K562 (cell line): Measurements from ENCODE around the gene NRGN. TPM values are rescaled to one million over a fixed set of nuclear protein-coding genes. Genes with fewer than 3 reads are reported as not detected.

ENCODE experiments used
- ATAC-seq: fragments of 200-7000 bp; cut with Tn5 transposase; 3 replicates; pipeline ENCODE4 v1.9.1; 2020; ENCODE audit warnings: moderate library complexity
- BruUV-seq: library from RNA; stranded (reverse); fragments of 400-500 nt; replicated peaks from 2 replicates; lab custom pipeline; 2021; lab: Mats Ljungman, UMichigan
- CTCF ChIA-PET: fragments of 300-600 bp; formaldehyde crosslinking; extraction: SDS; loops from one replicate; lab custom pipeline; 2021; ENCODE audit warnings: low intra/inter-chr PET ratio; lab: Yijun Ruan, JAX
- POLR2A ChIA-PET: fragments of 300-600, 350-650 bp; sonication (Branson Sonifier 250); formaldehyde crosslinking; extraction: SDS; loops from one replicate; lab custom pipeline; 2021; ENCODE audit warnings: antibody characterized with exemption, inconsistent platforms; lab: Yijun Ruan, JAX
- DNase-seq, 4 experiments: peaks; one replicate each; pipeline versions ENCODE4 v3.0.0 to v3.0.0-alpha.2; 2011 to 2018; ENCODE audit warnings: low spot score in 3 of 4, mixed read lengths in 3 of 4; ENCODE audit errors: extremely low read depth in 1 of 4
- FAIRE-seq: peaks from 2 replicates; lab custom pipeline; 2011; peaks lifted over from hg19 to GRCh38; lab: Jason Lieb, UNC
- H2AFZ ChIP-seq: 2 replicates; pipeline ENCODE4 v1.6.0; 2011; ENCODE audit warnings: low read depth, low read length, control low read depth, inconsistent platforms
- H3K27ac ChIP-seq: fragments of 200-600 bp; 3 replicates; pipeline ENCODE4 v1.8.0; 2011; ENCODE audit warnings: low read depth, mild to moderate bottlenecking, control low read depth, inconsistent platforms, low read length, moderate library complexity, mixed read lengths; ENCODE audit errors: extremely low read depth
- H3K27me3 ChIP-seq, 2 experiments: fragments of 300-600 bp in 1 of 2; 2 replicates in 1 of 2; 3 replicates in 1 of 2; pipeline versions ENCODE4 v1.6.0 to v1.8.0; 2011; ENCODE audit warnings: inconsistent platforms in 2 of 2, low read length in 2 of 2, mild to moderate bottlenecking in 1 of 2, mixed read lengths in 1 of 2, moderate library complexity in 1 of 2; ENCODE audit not compliant: control insufficient read depth in 2 of 2, insufficient read depth in 2 of 2
- H3K36me3 ChIP-seq: fragments of 300-600 bp; 3 replicates; pipeline ENCODE4 v1.8.0; 2011; ENCODE audit warnings: mild to moderate bottlenecking, low read length, inconsistent platforms; ENCODE audit not compliant: control insufficient read depth, insufficient read depth
- H3K4me1 ChIP-seq, 2 experiments: fragments of 200-600 bp in 1 of 2; replicated peaks in 1 of 2; 2 replicates in 1 of 2; 3 replicates in 1 of 2; pipeline versions ENCODE4 v1.5.1 to v1.8.0; 2011; ENCODE audit warnings: inconsistent platforms in 2 of 2, low read length in 2 of 2, mild to moderate bottlenecking in 1 of 2, mixed read lengths in 1 of 2, moderate library complexity in 1 of 2; ENCODE audit not compliant: control insufficient read depth in 2 of 2, insufficient read depth in 2 of 2
- H3K4me2 ChIP-seq: 2 replicates; pipeline ENCODE4 v1.6.1; 2011; ENCODE audit warnings: low read length, control low read depth, inconsistent platforms, mixed read lengths; ENCODE audit not compliant: insufficient read depth
- H3K4me3 ChIP-seq: fragments of 200-600 bp; sonication (generic), shearing (Covaris generic); 2 replicates; pipeline ENCODE4 v1.5.1; 2016; ENCODE audit warnings: control low read depth, inconsistent platforms
- H3K79me2 ChIP-seq: fragments of 200-600 bp; 3 replicates; pipeline ENCODE4 v1.8.0; 2011; ENCODE audit warnings: low read length, inconsistent platforms; ENCODE audit not compliant: control insufficient read depth, insufficient read depth
- H3K9ac ChIP-seq, 2 experiments: 2 replicates each; pipeline versions ENCODE4 v1.6.0 to v1.6.1; 2011; ENCODE audit warnings: low read depth in 2 of 2, low read length in 2 of 2, control low read depth in 1 of 2, inconsistent platforms in 1 of 2, mild to moderate bottlenecking in 1 of 2, mixed read lengths in 1 of 2; ENCODE audit not compliant: insufficient read depth in 1 of 2
- H3K9me1 ChIP-seq: one replicate; pipeline ENCODE4 v1.6.0; 2011; ENCODE audit warnings: inconsistent platforms, mild to moderate bottlenecking, low read length, moderate library complexity; ENCODE audit not compliant: control insufficient read depth, insufficient read depth
- H3K9me3 ChIP-seq: replicated peaks from 2 replicates; pipeline ENCODE4 v1.5.1; 2011; ENCODE audit warnings: low read depth, low read length, inconsistent platforms; ENCODE audit not compliant: control insufficient read depth, insufficient read depth
- H4K20me1 ChIP-seq: replicated peaks from 2 replicates; pipeline ENCODE4 v1.6.1; 2011; ENCODE audit warnings: low read length, inconsistent platforms, mixed read lengths; ENCODE audit not compliant: control insufficient read depth, insufficient read depth
- FOXA1 ChIP-seq: fragments of 450-650 bp; IDR thresholded peaks from 2 replicates; pipeline ENCODE4 v1.6.1; 2016; ENCODE audit warnings: mild to moderate bottlenecking, borderline replicate concordance
- HNRNPUL1 ChIP-seq: fragments of 200-400 bp; formaldehyde crosslinking; IDR thresholded peaks from 2 replicates; pipeline ENCODE4 v1.6.1; 2017; ENCODE audit warnings: low read length
- IFI16 ChIP-seq: fragments of 250-450 bp; sonication (Bioruptor Pico); IDR thresholded peaks from 2 replicates; pipeline ENCODE4 v2.1.2; 2022; ENCODE audit warnings: mild to moderate bottlenecking, inconsistent platforms
- LEF1 ChIP-seq: fragments of 450-650 bp; IDR thresholded peaks from 2 replicates; pipeline ENCODE4 v1.6.1; 2016; ENCODE audit warnings: mild to moderate bottlenecking
- MED1 ChIP-seq: sonication (generic); formaldehyde crosslinking; IDR thresholded peaks from 2 replicates; pipeline ENCODE4 v1.8.1; 2023; ENCODE audit warnings: missing genetic modification reagents, borderline replicate concordance
- MITF ChIP-seq: IDR thresholded peaks from 2 replicates; pipeline ENCODE4 v1.6.1; 2014; ENCODE audit warnings: antibody characterized with exemption
- NCOA4 ChIP-seq: fragments of 450-650 bp; IDR thresholded peaks from 2 replicates; pipeline ENCODE4 v1.6.1; 2018; ENCODE audit warnings: mild to moderate bottlenecking; ENCODE audit not compliant: partially characterized antibody
- NFE2L1 ChIP-seq: fragments of 450-650 bp; IDR thresholded peaks from 2 replicates; pipeline ENCODE4 v1.6.1; 2016; ENCODE audit warnings: missing genetic modification characterization, low read depth, mild to moderate bottlenecking, missing compliant biosample characterization, moderate library complexity, borderline replicate concordance
- SETDB1 ChIP-seq: IDR thresholded peaks from one replicate; pipeline ENCODE4 v1.6.1; 2012; ENCODE audit warnings: low read length, control low read depth, inconsistent platforms
- SRSF9 ChIP-seq: fragments of 200-400 bp; formaldehyde crosslinking; IDR thresholded peaks from 2 replicates; pipeline ENCODE4 v1.6.1; 2017; ENCODE audit warnings: low read depth, low read length, borderline replicate concordance
- TAL1 ChIP-seq: fragments of 450-650 bp; IDR thresholded peaks from 2 replicates; pipeline ENCODE4 v1.6.1; 2016; ENCODE audit warnings: mild to moderate bottlenecking
- TEAD2 ChIP-seq: fragments of 450-650 bp; IDR thresholded peaks from 2 replicates; pipeline ENCODE4 v1.6.1; 2016; ENCODE audit warnings: missing genetic modification characterization, control low read depth, missing compliant biosample characterization
- THRAP3 ChIP-seq: fragments of 450-650 bp; IDR thresholded peaks from 2 replicates; pipeline ENCODE4 v1.6.1; 2016; ENCODE audit warnings: mild to moderate bottlenecking, inconsistent platforms, borderline replicate concordance
- WHSC1 ChIP-seq: IDR thresholded peaks from one replicate; pipeline ENCODE4 v1.6.1; 2012; ENCODE audit warnings: low read length, control low read depth, inconsistent platforms
- ZFP1 ChIP-seq: fragments of 450-650 bp; formaldehyde crosslinking; IDR thresholded peaks from 2 replicates; pipeline ENCODE4 v1.4.0; 2020; ENCODE audit warnings: mild to moderate bottlenecking, mixed read lengths
- ZNF316 ChIP-seq: fragments of 450-650 bp; IDR thresholded peaks from 2 replicates; pipeline ENCODE4 v1.6.1; 2016
- WGBS: fragments of 100-300 bp; shearing (Covaris generic); methylation state at CpG from one replicate; pipeline ENCODE4 v1.1.6; 2016; ENCODE audit warnings: low coverage, mixed read lengths; ENCODE audit not compliant: insufficient coverage; ENCODE audit errors: missing lambda C conversion rate; 5-methylcytosine and 5-hydroxymethylcytosine counted together
- in situ Hi-C: fragments of 300-500 bp; cut with MboI; formaldehyde crosslinking; loops from 4 replicates; pipeline ENCODE4 v1.15.0; 2018; ENCODE audit warnings: inconsistent platforms, mixed read lengths
- intact Hi-C: fragments of 100-400 bp; cut with micrococcal nuclease; formaldehyde crosslinking; loops from 2 replicates; pipeline ENCODE4 v1.14.2; 2022
- polyA plus RNA-seq, 8 experiments: library from polyadenylated mRNA; depleted of rRNA in 4 of 8; stranded (reverse) in 5 of 8; unstranded in 3 of 8; fragments of >200 nt; fragmentation: Nextera tagmentation in 2 of 8; fragmentation: Illumina TruSeq in 1 of 8; extraction: Ambion mirVana in 2 of 8; extraction: Trizol in 1 of 8; gene quantifications; 2 replicates each; pipeline versions ENCODE4 v1.2.1 to v1.2.3, GENCODE V29; 2011 to 2014; ENCODE audit warnings: inconsistent platforms in 1 of 8, missing spikeins in 1 of 8
- total RNA-seq, 7 experiments: library from RNA; depleted of rRNA in 6 of 7; stranded (reverse); fragments of >200 nt in 6 of 7; fragmentation: Illumina TruSeq in 2 of 7; extraction: Trizol in 2 of 7; gene quantifications; 2 replicates each; pipeline versions ENCODE4 v1.2.1 to v1.2.3, GENCODE V29; 2011 to 2021; ENCODE audit warnings: low replicate concordance in 1 of 7

Gene NRGN
- total and polyA plus RNA-seq, 9 of the 15 experiments (the other 6 are each of a cell fraction or from before 2014, with no cell fraction given) = 0.29 to 7.8 (median 3.5) TPM; not detected in 2

GRCh38 chr11:124747406-124748099, 7.8 kb downstream of the NRGN start:
- intact Hi-C loops = no loop called here
- CTCF ChIA-PET = no interaction called here
- Histone ChIP-seq H3K27ac (no peak overlapping the region), H3K79me2 (no peaks in the 10 kb centered on the region), H2AFZ (peak overlapping the region; percentile 74; the same call in 1 of the 2 replicates), H3K36me3 (no peaks in the 10 kb centered on the region), H3K4me3 (no peak overlapping the region), H4K20me1 (0 out of 2 replicates have a peak, but pooled peaks cover 2% of the 10 kb centered on the region), H3K9me3 (no peaks in the 10 kb centered on the region), H3K9ac (no peak overlapping the region), H3K27me3 (peaks cover 15 to 58% of the 10 kb centered on the region in 2 experiments; a peak in 4 of 5 replicates), H3K4me2 (peak overlapping the region; percentile 18; the same call in 1 of the 2 replicates), H3K4me1 (peaks cover 7 to 21% of the 10 kb centered on the region in 2 experiments; a peak in 4 of 5 replicates), H3K9me1 (no peaks in the 10 kb centered on the region)
- ATAC-seq = no peak
- TF ChIP-seq WHSC1 (no peak), MED1 (CRISPR knock-in tag) (no peak), NFE2L1 (tag) (no peak), SETDB1 (no peak)
- no peak for FAIRE-seq
- in situ Hi-C loops = no loop called here
- BruUV-seq = no TSS peak
- 29% methylated on average over 14 of the region's 14 CpGs for WGBS
- POLR2A ChIA-PET = interaction anchor here (0.5 to 1.0 kb wide), 2 partner anchors 11 to 328 kb away, joined by 3 read pairs; no protein-coding TSS in a partner anchor
- DNase-seq = no peak

GRCh38 chr11:124748100-124748418, 8.3 kb downstream of the NRGN start:
- peaks cover 12 to 21% of the 10 kb centered on the region in 2 experiments; a peak in 4 of 5 replicates for H3K4me1 ChIP-seq
- ATAC-seq = no peak
- intact Hi-C loops = no loop called here
- no peaks in the 10 kb centered on the region for H3K79me2 ChIP-seq
- peaks cover 15 to 57% of the 10 kb centered on the region in 2 experiments; a peak in 4 of 5 replicates for H3K27me3 ChIP-seq
- no peaks in the 10 kb centered on the region for H3K9me1 ChIP-seq
- POLR2A ChIA-PET = interaction anchor here (0.5 to 1.0 kb wide), 2 partner anchors 10 to 328 kb away, joined by 3 read pairs; no protein-coding TSS in a partner anchor
- TF ChIP-seq IFI16 (CRISPR knock-in tag) = no peak
- TF ChIP-seq LEF1 = no peak
- TF ChIP-seq SRSF9 = no peak
- no peak for TF ChIP-seq NCOA4
- no peak for TF ChIP-seq TAL1
- TF ChIP-seq ZNF316 = no peak
- TF ChIP-seq ZFP1 (CRISPR knock-in tag) = no peak
- no peak for TF ChIP-seq FOXA1
- no peak for TF ChIP-seq MITF
- TF ChIP-seq HNRNPUL1 = no peak
- no peak for TF ChIP-seq THRAP3
- TF ChIP-seq TEAD2 (tag) = no peak
- TF ChIP-seq, all 486 proteins: peak for 0
- Histone ChIP-seq H3K27ac (no peak overlapping the region), H3K4me2 (no peak overlapping the region), H4K20me1 (no peaks in the 10 kb centered on the region), H3K4me3 (no peak overlapping the region), H3K9ac (no peak overlapping the region; a peak in 2 of 4 replicates), H2AFZ (no peak overlapping the region), H3K36me3 (no peaks in the 10 kb centered on the region), H3K9me3 (no peaks in the 10 kb centered on the region)
- CTCF ChIA-PET = no interaction called here
- 16% methylated on average over 5 of the region's 7 CpGs for WGBS
- no peak for DNase-seq
- in situ Hi-C loops = no loop called here
- FAIRE-seq = no peak
- BruUV-seq = no TSS peak
